ENCODE data around the gene THBD. TPM values are rescaled to one million over a fixed set of nuclear protein-coding genes. Genes with fewer than 3 reads are reported as not detected.

THBD gene
- total and polyA plus RNA-seq, 2 experiments from 2014 or later, result 0.10 to 0.97 TPM

DNA sequence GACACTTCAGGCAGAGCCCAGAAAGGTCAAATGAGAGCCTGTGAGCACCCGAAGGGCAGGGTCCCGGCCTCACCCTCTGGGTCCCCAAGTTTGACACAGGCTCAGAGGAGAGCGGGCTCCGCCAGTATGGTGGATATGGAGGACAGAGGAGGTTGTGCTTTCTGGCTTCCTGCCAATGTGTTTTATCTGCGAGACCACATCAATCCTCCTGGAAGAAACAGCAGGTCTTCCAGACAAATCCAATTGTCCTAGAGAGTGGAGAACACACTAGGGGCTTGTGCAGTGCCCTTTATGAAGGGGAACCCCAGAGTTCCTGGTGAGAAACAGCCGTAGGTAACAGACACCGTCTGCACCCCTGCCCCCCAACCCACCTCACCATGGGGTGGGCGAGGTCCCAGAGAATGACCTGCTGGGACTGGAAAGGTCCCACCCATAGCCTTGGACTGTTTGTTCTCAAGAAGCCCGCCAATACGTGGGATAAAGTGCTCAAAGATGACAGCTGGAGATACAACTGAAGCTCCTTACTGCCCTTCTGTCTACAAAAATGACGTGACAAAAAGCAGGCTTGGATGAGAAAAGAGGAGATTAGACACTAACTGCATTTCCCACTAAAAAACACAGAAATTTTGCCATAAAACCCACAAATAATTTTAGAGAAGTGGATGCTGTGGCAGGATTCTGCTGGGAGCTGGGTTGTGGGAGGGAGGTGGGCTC lies 38.3 kb downstream of the THBD start (continued):
- TF ChIP-seq, protein P1, sequence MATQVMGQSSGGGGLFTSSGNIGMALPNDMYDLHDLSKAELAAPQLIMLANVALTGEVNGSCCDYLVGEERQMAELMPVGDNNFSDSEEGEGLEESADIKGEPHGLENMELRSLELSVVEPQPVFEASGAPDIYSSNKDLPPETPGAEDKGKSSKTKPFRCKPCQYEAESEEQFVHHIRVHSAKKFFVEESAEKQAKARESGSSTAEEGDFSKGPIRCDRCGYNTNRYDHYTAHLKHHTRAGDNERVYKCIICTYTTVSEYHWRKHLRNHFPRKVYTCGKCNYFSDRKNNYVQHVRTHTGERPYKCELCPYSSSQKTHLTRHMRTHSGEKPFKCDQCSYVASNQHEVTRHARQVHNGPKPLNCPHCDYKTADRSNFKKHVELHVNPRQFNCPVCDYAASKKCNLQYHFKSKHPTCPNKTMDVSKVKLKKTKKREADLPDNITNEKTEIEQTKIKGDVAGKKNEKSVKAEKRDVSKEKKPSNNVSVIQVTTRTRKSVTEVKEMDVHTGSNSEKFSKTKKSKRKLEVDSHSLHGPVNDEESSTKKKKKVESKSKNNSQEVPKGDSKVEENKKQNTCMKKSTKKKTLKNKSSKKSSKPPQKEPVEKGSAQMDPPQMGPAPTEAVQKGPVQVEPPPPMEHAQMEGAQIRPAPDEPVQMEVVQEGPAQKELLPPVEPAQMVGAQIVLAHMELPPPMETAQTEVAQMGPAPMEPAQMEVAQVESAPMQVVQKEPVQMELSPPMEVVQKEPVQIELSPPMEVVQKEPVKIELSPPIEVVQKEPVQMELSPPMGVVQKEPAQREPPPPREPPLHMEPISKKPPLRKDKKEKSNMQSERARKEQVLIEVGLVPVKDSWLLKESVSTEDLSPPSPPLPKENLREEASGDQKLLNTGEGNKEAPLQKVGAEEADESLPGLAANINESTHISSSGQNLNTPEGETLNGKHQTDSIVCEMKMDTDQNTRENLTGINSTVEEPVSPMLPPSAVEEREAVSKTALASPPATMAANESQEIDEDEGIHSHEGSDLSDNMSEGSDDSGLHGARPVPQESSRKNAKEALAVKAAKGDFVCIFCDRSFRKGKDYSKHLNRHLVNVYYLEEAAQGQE (IDR thresholded peaks at IDR 0.05; ENCODE audit: unreplicated experiment), result no peak
- TF ChIP-seq STAT1 (IDR thresholded peaks at IDR 0.05; ENCODE audit: unreplicated experiment) (no peak), JUNB (IDR thresholded peaks at IDR 0.05; ENCODE audit: unreplicated experiment) (no peak), NANOG (IDR thresholded peaks at IDR 0.05; ENCODE audit: borderline replicate concordance) (no peak)
- TF ChIP-seq, protein P2, sequence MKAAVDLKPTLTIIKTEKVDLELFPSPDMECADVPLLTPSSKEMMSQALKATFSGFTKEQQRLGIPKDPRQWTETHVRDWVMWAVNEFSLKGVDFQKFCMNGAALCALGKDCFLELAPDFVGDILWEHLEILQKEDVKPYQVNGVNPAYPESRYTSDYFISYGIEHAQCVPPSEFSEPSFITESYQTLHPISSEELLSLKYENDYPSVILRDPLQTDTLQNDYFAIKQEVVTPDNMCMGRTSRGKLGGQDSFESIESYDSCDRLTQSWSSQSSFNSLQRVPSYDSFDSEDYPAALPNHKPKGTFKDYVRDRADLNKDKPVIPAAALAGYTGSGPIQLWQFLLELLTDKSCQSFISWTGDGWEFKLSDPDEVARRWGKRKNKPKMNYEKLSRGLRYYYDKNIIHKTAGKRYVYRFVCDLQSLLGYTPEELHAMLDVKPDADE (IDR thresholded peaks at IDR 0.05), result no peak

DNA sequence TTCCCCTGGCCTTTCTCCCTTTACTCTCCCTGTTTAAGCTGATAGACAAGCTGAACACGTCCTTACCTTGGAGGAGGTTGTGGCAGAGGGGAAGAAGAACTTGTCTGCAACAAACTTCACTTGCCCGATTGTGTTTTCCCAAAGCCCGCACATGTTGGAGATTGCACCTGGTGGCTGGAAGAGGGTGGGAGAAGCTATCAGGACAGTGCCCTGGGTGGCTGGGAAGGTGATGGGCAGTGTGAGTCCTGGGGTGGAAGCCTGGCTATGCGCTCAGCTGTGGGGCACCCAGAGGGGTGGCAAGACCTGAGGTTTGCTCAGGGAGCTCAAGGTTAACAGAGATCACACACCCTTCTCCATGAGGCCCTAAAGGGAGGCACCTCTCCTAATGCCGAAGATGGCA lies 39.4 kb downstream of the THBD start:
- ATAC-seq (no peak), DNase-seq (ENCODE audit: low spot score) (no peak)
- no peak overlapping the region for H3K4me3 Mint-ChIP-seq
- Histone ChIP-seq H3K4me3 (no peak overlapping the region), H3F3A (replicated peaks; ENCODE audit: low read depth) (no peaks in the 10 kb centered on the region), H3K4me2 (no peak overlapping the region), H3K27ac (ENCODE audit: low read depth) (no peak overlapping the region), H4K20me1 (replicated peaks; ENCODE audit: insufficient read depth) (no peaks in the 10 kb centered on the region), H3K4me1 (ENCODE audit: insufficient read depth) (peaks cover 8% of the 10 kb centered on the region), H3K27me3 (ENCODE audit: insufficient read depth) (no peaks in the 10 kb centered on the region), H2AFZ (no peak overlapping the region), H3K79me2 (replicated peaks; ENCODE audit: insufficient read depth) (no peaks in the 10 kb centered on the region), H3K36me3 (ENCODE audit: insufficient read depth) (no peaks in the 10 kb centered on the region), H3K9me2 (ENCODE audit: insufficient read depth) (no peaks in the 10 kb centered on the region)
- peaks cover 6% of the 10 kb centered on the region; the same call in 2 of the 3 replicates for H3K4me1 Mint-ChIP-seq
- no peaks in the 10 kb centered on the region for H3K27me3 Mint-ChIP-seq (ENCODE audit: insufficient read depth, low read depth, poor library complexity)
- H3K27ac Mint-ChIP-seq, result no peak overlapping the region
- no peaks in the 10 kb centered on the region; the same call in 2 of the 3 replicates for H3K9me3 Mint-ChIP-seq
- H3K36me3 Mint-ChIP-seq (ENCODE audit: low read depth), result no peaks in the 10 kb centered on the region
- TF ChIP-seq, protein P1 (IDR thresholded peaks at IDR 0.05; ENCODE audit: unreplicated experiment), result no peak
- TF ChIP-seq, protein P3, sequence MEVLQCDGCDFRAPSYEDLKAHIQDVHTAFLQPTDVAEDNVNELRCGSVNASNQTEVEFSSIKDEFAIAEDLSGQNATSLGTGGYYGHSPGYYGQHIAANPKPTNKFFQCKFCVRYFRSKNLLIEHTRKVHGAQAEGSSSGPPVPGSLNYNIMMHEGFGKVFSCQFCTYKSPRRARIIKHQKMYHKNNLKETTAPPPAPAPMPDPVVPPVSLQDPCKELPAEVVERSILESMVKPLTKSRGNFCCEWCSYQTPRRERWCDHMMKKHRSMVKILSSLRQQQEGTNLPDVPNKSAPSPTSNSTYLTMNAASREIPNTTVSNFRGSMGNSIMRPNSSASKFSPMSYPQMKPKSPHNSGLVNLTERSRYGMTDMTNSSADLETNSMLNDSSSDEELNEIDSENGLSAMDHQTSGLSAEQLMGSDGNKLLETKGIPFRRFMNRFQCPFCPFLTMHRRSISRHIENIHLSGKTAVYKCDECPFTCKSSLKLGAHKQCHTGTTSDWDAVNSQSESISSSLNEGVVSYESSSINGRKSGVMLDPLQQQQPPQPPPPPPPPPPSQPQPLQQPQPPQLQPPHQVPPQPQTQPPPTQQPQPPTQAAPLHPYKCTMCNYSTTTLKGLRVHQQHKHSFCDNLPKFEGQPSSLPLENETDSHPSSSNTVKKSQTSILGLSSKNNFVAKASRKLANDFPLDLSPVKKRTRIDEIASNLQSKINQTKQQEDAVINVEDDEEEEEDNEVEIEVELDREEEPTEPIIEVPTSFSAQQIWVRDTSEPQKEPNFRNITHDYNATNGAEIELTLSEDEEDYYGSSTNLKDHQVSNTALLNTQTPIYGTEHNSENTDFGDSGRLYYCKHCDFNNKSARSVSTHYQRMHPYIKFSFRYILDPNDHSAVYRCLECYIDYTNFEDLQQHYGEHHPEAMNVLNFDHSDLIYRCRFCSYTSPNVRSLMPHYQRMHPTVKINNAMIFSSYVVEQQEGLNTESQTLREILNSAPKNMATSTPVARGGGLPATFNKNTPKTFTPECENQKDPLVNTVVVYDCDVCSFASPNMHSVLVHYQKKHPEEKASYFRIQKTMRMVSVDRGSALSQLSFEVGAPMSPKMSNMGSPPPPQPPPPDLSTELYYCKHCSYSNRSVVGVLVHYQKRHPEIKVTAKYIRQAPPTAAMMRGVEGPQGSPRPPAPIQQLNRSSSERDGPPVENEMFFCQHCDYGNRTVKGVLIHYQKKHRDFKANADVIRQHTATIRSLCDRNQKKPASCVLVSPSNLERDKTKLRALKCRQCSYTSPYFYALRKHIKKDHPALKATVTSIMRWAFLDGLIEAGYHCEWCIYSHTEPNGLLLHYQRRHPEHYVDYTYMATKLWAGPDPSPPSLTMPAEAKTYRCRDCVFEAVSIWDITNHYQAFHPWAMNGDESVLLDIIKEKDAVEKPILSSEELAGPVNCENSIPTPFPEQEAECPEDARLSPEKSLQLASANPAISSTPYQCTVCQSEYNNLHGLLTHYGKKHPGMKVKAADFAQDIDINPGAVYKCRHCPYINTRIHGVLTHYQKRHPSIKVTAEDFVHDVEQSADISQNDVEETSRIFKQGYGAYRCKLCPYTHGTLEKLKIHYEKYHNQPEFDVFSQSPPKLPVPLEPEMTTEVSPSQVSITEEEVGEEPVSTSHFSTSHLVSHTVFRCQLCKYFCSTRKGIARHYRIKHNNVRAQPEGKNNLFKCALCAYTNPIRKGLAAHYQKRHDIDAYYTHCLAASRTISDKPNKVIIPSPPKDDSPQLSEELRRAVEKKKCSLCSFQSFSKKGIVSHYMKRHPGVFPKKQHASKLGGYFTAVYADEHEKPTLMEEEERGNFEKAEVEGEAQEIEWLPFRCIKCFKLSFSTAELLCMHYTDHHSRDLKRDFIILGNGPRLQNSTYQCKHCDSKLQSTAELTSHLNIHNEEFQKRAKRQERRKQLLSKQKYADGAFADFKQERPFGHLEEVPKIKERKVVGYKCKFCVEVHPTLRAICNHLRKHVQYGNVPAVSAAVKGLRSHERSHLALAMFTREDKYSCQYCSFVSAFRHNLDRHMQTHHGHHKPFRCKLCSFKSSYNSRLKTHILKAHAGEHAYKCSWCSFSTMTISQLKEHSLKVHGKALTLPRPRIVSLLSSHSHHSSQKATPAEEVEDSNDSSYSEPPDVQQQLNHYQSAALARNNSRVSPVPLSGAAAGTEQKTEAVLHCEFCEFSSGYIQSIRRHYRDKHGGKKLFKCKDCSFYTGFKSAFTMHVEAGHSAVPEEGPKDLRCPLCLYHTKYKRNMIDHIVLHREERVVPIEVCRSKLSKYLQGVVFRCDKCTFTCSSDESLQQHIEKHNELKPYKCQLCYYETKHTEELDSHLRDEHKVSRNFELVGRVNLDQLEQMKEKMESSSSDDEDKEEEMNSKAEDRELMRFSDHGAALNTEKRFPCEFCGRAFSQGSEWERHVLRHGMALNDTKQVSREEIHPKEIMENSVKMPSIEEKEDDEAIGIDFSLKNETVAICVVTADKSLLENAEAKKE (CRISPR knock-in tag; IDR thresholded peaks at IDR 0.05), result no peak
- TF ChIP-seq STAT1 (IDR thresholded peaks at IDR 0.05; ENCODE audit: unreplicated experiment) (no peak), EZH2 (IDR thresholded peaks at IDR 0.05; ENCODE audit: low read depth, unreplicated experiment) (no peak), ZNF331 (CRISPR knock-in tag; IDR thresholded peaks at IDR 0.05; ENCODE audit: low read depth) (no peak), JUNB (IDR thresholded peaks at IDR 0.05; ENCODE audit: unreplicated experiment) (no peak)
